ENCODE results near the gene LMNB1. TPM values are rescaled to one million over a fixed set of nuclear protein-coding genes. Genes with fewer than 3 reads are reported as not detected.
A peak's percentile ranks its signal among the peaks of the same experiment; 100 is the strongest.
"Not testable (repeated sequence)": the region's sequence is repeated elsewhere in the genome, so short reads cannot be mapped to it uniquely, and the experiment has no call there.

Gene LMNB1
- total and polyA plus RNA-seq, 11 donors: 0.27 to 27.8 (median 1.8) TPM

- Histone ChIP-seq H3K4me1 (peaks cover 0 to 77% (median 0%) of the 10 kb centered on the region in 12 donors), H3K4me3 (peak overlapping the region in 1 of 12 donors; percentile 25), H3K27ac (peak overlapping the region in 2 of 12 donors; percentile 3 to 90), H3K9me3 (no peaks in the 10 kb centered on the region), H3K27me3 (no peaks in the 10 kb centered on the region), H3K36me3 (peaks cover 0 to 31% (median 0%) of the 10 kb centered on the region in 9 donors)
- 70 to 90% (median 84%) methylated on average over 4 of the region's 4 CpGs for whole genome bisulfite sequencing, 4 donors
- ATAC-seq (no peak), DNase-seq (no peak)
- intact Hi-C loops (cut with DNase I): no loop called here
- TF ChIP-seq POLR2A (IDR thresholded peaks at IDR 0.05) (no peak), CTCF (IDR thresholded peaks at IDR 0.05) (no peak)
Observed at GRCh38 chr5:126812199-126812570, 35.2 kb downstream of the LMNB1 start.

GRCh38 chr5:126813799-126814198 is 36.9 kb downstream of the LMNB1 start:
- intact Hi-C loops (cut with DNase I); ATAC-seq; DNase-seq; H3K9me3 ChIP-seq; H3K4me3 ChIP-seq; H3K27me3 ChIP-seq: not testable (repeated sequence)
- H3K36me3 ChIP-seq: peaks cover 0 to 36% (median 0%) of the 10 kb centered on the region in 9 donors
- H3K4me1 ChIP-seq: peaks cover 0 to 66% (median 0%) of the 10 kb centered on the region in 12 donors
- H3K27ac ChIP-seq: peak overlapping the region in 1 of 12 donors; percentile 90
- 84 to 99% (median 92%) methylated on average over 9 of the region's 9 CpGs for WGBS, 4 donors

GRCh38 chr5:126814721-126815404 is 37.9 kb downstream of the LMNB1 start:
- TF ChIP-seq POLR2A (IDR thresholded peaks at IDR 0.05): no peak
- no peak for TF ChIP-seq CTCF (IDR thresholded peaks at IDR 0.05)

GRCh38 chr5:126816649-126817048 is 39.7 kb downstream of the LMNB1 start:
- Histone ChIP-seq H3K36me3 (peaks cover 0 to 61% (median 0%) of the 10 kb centered on the region in 9 donors), H3K9me3 (no peaks in the 10 kb centered on the region), H3K4me1 (peaks cover 0 to 38% (median 0%) of the 10 kb centered on the region in 12 donors), H3K27me3 (no peaks in the 10 kb centered on the region), H3K27ac (no peak overlapping the region), H3K4me3 (no peak overlapping the region)
- intact Hi-C loops (cut with DNase I): no loop called here
- no peak for DNase-seq
- TF ChIP-seq CTCF (IDR thresholded peaks at IDR 0.05) (no peak), POLR2A (IDR thresholded peaks at IDR 0.05) (no peak)
- 94 to 97% (median 95%) methylated on average over 8 of the region's 8 CpGs for WGBS, 4 donors
- ATAC-seq: no peak

More at GRCh38 chr5:126814721-126815404, 37.9 kb downstream of the LMNB1 start:
- intact Hi-C loops (cut with DNase I): no loop called here
- Histone ChIP-seq H3K36me3 (peaks cover 0 to 44% (median 0%) of the 10 kb centered on the region in 9 donors), H3K4me3 (no peak overlapping the region), H3K9me3 (no peaks in the 10 kb centered on the region), H3K27ac (peak overlapping the region in 1 of 12 donors; percentile 47), H3K27me3 (no peaks in the 10 kb centered on the region), H3K4me1 (peaks cover 0 to 55% (median 0%) of the 10 kb centered on the region in 12 donors)
- WGBS, 4 donors: 93 to 97% (median 95%) methylated on average over 2 of the region's 2 CpGs
- DNase-seq (no peak), ATAC-seq (no peak)
